HFFc6 (cell line): ENCODE results near the gene CD81. TPM values are rescaled to one million over a fixed set of nuclear protein-coding genes. Genes with fewer than 3 reads are reported as not detected.
A peak's percentile ranks its signal among the peaks of the same experiment; 100 is the strongest.

Source experiments
- DNase-seq: peaks from one replicate; pipeline ENCODE4 v3.0.0-alpha.2; 2018
- H3K27ac Mint-ChIP-seq: 2 replicates; pipeline ENCODE4 v1.8.0; 2020; ENCODE audit warnings: mild to moderate bottlenecking, mixed read lengths
- H3K27me3 Mint-ChIP-seq: 2 replicates; pipeline ENCODE4 v1.8.0; 2021; ENCODE audit warnings: mild to moderate bottlenecking, moderate library complexity, mixed read lengths; ENCODE audit not compliant: insufficient read depth
- H3K36me3 Mint-ChIP-seq: 2 replicates; pipeline ENCODE4 v1.8.0; 2021; ENCODE audit warnings: low read depth, mixed read lengths
- H3K4me1 Mint-ChIP-seq: 2 replicates; pipeline ENCODE4 v1.8.0; 2020; ENCODE audit warnings: low read depth, mixed read lengths
- H3K4me3 Mint-ChIP-seq: 2 replicates; pipeline ENCODE4 v1.8.0; 2020; ENCODE audit warnings: mild to moderate bottlenecking, moderate library complexity, mixed read lengths
- H3K9me3 Mint-ChIP-seq: 2 replicates; pipeline ENCODE4 v1.8.0; 2020; ENCODE audit warnings: mild to moderate bottlenecking, mixed read lengths
- CTCF ChIP-seq: fragments of 200-600 bp; sonication (generic); IDR thresholded peaks from 2 replicates; pipeline ENCODE4 v1.5.0; 2021; ENCODE audit warnings: antibody characterized with exemption, mild to moderate bottlenecking
- total RNA-seq, 6 experiments: library from RNA; stranded (reverse); fragmentation: NEBNext Ultra II Directional; extraction: Animal tissue kit (Norgen Biotek cat#: 25700); gene quantifications; 2 replicates in 1 of 6; 3 replicates in 5 of 6; pipeline ENCODE4 v1.2.3, GENCODE V29; 2021

Gene CD81
- total RNA-seq, 6 experiments from 2014 or later, result 540 to 738 (median 627) TPM

- H3K27ac Mint-ChIP-seq, result no peak overlapping the region
- no peak for DNase-seq
- H3K4me3 Mint-ChIP-seq, result no peak overlapping the region
- no peaks in the 10 kb centered on the region for H3K9me3 Mint-ChIP-seq
- H3K4me1 Mint-ChIP-seq, result peaks cover 14% of the 10 kb centered on the region
- peaks cover 8% of the 10 kb centered on the region for H3K27me3 Mint-ChIP-seq
- TF ChIP-seq CTCF, result no peak
- H3K36me3 Mint-ChIP-seq, result peaks cover 18% of the 10 kb centered on the region
Observed at GRCh38 chr11:2397005-2397404, 19.9 kb downstream of the CD81 start.

- Mint-ChIP-seq H3K36me3 (peaks cover 18% of the 10 kb centered on the region), H3K4me3 (peak overlapping the region; percentile 92), H3K4me1 (peaks cover 21% of the 10 kb centered on the region), H3K27me3 (peaks cover 8% of the 10 kb centered on the region), H3K9me3 (no peaks in the 10 kb centered on the region), H3K27ac (peak overlapping the region; percentile 92)
- TF ChIP-seq CTCF, result no peak
- DNase-seq, result no peak
Observed at GRCh38 chr11:2398664-2399355, 21.7 kb downstream of the CD81 start.

- H3K27ac Mint-ChIP-seq, result peak overlapping the region; percentile 92
- H3K36me3 Mint-ChIP-seq, result peaks cover 18% of the 10 kb centered on the region
- no peak for DNase-seq
- no peak for TF ChIP-seq CTCF
- peaks cover 12% of the 10 kb centered on the region for H3K27me3 Mint-ChIP-seq
- peak overlapping the region; percentile 92 for H3K4me3 Mint-ChIP-seq
- H3K9me3 Mint-ChIP-seq, result no peaks in the 10 kb centered on the region
- H3K4me1 Mint-ChIP-seq, result peaks cover 21% of the 10 kb centered on the region
Observed at GRCh38 chr11:2399488-2400068, 22.5 kb downstream of the CD81 start.

- Mint-ChIP-seq H3K36me3 (peaks cover 18% of the 10 kb centered on the region), H3K27me3 (peaks cover 17% of the 10 kb centered on the region), H3K4me1 (peaks cover 21% of the 10 kb centered on the region), H3K27ac (peak within 1 kb of the TSS; percentile 92), H3K4me3 (peak within 1 kb of the TSS; percentile 92), H3K9me3 (no peaks in the 10 kb centered on the region)
- peak; percentile 98 for TF ChIP-seq CTCF
- DNase-seq, result peak; percentile 100
Observed at GRCh38 chr11:2400069-2400761, 23.1 kb downstream of the CD81 start, which contains the start of gene TSSC4. TSSC4 (plus strand) TSS chr11:2400750; CDS start chr11:2402634, 1,884 bp downstream.

GRCh38 chr11:2400762-2401435 lies 23.8 kb downstream of the CD81 start:
- Mint-ChIP-seq H3K4me3 (peak overlapping the region; percentile 92), H3K27ac (peak overlapping the region; percentile 92), H3K36me3 (peaks cover 18% of the 10 kb centered on the region), H3K9me3 (no peaks in the 10 kb centered on the region), H3K27me3 (peaks cover 20% of the 10 kb centered on the region), H3K4me1 (peaks cover 21% of the 10 kb centered on the region)
- no peak for TF ChIP-seq CTCF
- DNase-seq, result no peak
